Measurements from ENCODE around the gene AZIN2.

DNA sequence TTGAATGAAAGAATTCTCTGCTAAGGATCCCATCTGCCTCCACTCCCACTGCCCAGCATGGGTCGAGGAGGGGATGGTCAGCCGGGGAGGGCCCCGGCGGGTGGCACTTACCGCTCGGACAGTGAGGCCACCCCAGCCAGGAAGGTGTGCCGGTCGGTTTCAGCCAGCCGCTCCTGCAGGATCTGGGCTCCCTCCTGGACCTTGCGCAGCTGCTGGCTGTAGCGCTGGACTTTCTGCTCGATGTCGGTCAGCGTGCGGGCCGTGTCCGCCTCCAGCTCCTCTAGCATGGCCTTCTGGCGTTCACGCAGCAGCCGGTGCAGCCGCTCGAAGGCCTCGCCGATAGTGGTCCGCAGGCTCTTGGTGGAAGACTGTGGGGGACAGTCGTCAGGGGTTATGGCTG lies 78.6 kb downstream of the AZIN2 start:
- TF ChIP-seq BHLHE40 (IDR thresholded peaks at IDR 0.05; ENCODE audit: borderline replicate concordance) = no peak
- TF ChIP-seq ZNF384 (IDR thresholded peaks at IDR 0.05) = no peak
- TF ChIP-seq FOXK2 (IDR thresholded peaks at IDR 0.05) = no peak
